Measurements from ENCODE around the gene AP5B1. TPM values are rescaled to one million over a fixed set of nuclear protein-coding genes. Genes with fewer than 3 reads are reported as not detected.

Gene AP5B1
- polyA plus RNA-seq, 1 experiment: 7.5 TPM

GRCh38 chr11:65777821-65778361 is 2.9 kb downstream of the AP5B1 start:
- DNase-seq (ENCODE audit: low read depth): no peak
- H3K27me3 ChIP-seq (ENCODE audit: control insufficient read depth, insufficient read depth, low read length): no peaks in the 10 kb centered on the region
- no peak overlapping the region for H3K4me3 ChIP-seq (ENCODE audit: low read depth, low read length)
- peaks cover 17% of the 10 kb centered on the region for H3K36me3 ChIP-seq (ENCODE audit: control insufficient read depth, insufficient read depth, low read length)
- POLR2A ChIA-PET: no interaction called here
- TF ChIP-seq, protein P1, sequence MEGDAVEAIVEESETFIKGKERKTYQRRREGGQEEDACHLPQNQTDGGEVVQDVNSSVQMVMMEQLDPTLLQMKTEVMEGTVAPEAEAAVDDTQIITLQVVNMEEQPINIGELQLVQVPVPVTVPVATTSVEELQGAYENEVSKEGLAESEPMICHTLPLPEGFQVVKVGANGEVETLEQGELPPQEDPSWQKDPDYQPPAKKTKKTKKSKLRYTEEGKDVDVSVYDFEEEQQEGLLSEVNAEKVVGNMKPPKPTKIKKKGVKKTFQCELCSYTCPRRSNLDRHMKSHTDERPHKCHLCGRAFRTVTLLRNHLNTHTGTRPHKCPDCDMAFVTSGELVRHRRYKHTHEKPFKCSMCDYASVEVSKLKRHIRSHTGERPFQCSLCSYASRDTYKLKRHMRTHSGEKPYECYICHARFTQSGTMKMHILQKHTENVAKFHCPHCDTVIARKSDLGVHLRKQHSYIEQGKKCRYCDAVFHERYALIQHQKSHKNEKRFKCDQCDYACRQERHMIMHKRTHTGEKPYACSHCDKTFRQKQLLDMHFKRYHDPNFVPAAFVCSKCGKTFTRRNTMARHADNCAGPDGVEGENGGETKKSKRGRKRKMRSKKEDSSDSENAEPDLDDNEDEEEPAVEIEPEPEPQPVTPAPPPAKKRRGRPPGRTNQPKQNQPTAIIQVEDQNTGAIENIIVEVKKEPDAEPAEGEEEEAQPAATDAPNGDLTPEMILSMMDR (IDR thresholded peaks at IDR 0.05; ENCODE audit: insufficient read depth, low read depth, low read length): no peak
- CTCF ChIA-PET: interaction anchor here (0.6 to 6.1 kb wide), 7 partner anchors 14 to 66 kb away, joined by 3 to 57 read pairs (median 20); partner anchors contain the start of genes KAT5 and RNASEH2C

GRCh38 chr11:65777241-65777640 is 3.5 kb downstream of the AP5B1 start:
- ChIA-PET CTCF (interaction anchor here (0.7 to 6.1 kb wide), 5 partner anchors 13 to 245 kb away, joined by 3 to 50 read pairs (median 5); partner anchors contain the start of gene KAT5), POLR2A (no interaction called here)
- TF ChIP-seq, protein P1 (IDR thresholded peaks at IDR 0.05; ENCODE audit: insufficient read depth, low read depth, low read length): no peak
- H3K27me3 ChIP-seq (ENCODE audit: control insufficient read depth, insufficient read depth, low read length): no peaks in the 10 kb centered on the region
- DNase-seq (ENCODE audit: low read depth): no peak
- H3K36me3 ChIP-seq (ENCODE audit: control insufficient read depth, insufficient read depth, low read length): peaks cover 17% of the 10 kb centered on the region
- no peak overlapping the region for H3K4me3 ChIP-seq (ENCODE audit: low read depth, low read length)

DNA sequence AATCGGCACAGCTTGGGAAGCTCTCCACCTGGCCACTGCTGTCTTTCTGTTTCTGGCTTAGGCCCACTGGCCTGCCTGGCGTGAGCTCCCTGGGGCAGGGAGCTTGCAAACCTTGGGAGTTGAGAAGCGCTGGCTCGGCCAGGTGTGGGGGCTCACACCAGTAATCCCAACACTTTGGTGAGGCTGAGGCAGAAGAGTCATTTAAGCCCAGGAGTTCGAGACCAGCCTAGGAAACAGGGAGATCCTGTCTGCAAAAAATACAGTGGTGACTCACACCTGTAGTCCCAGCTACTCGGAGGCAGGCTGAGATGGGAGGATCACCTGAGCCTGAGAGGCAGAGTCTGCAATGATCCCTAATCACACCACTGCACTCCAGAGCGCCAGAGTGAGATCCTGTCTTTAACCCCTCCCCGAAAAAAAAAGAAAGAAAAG is 4.0 kb downstream of the AP5B1 start:
- DNase-seq (ENCODE audit: low read depth): no peak
- H3K36me3 ChIP-seq (ENCODE audit: control insufficient read depth, insufficient read depth, low read length): peaks cover 17% of the 10 kb centered on the region
- CTCF ChIA-PET: interaction anchor here (0.7 to 6.1 kb wide), 5 partner anchors 8 to 246 kb away, joined by 3 to 50 read pairs (median 5); partner anchors contain the start of gene KAT5
- no peaks in the 10 kb centered on the region for H3K27me3 ChIP-seq (ENCODE audit: control insufficient read depth, insufficient read depth, low read length)
- TF ChIP-seq, protein P1 (IDR thresholded peaks at IDR 0.05; ENCODE audit: insufficient read depth, low read depth, low read length): no peak
- H3K4me3 ChIP-seq (ENCODE audit: low read depth, low read length): no peak overlapping the region
- POLR2A ChIA-PET: no interaction called here

- Histone ChIP-seq H3K27me3 (ENCODE audit: control insufficient read depth, insufficient read depth, low read length) (no peaks in the 10 kb centered on the region), H3K4me3 (ENCODE audit: low read depth, low read length) (no peak overlapping the region), H3K36me3 (ENCODE audit: control insufficient read depth, insufficient read depth, low read length) (peaks cover 17% of the 10 kb centered on the region)
- POLR2A ChIA-PET: interaction anchor here (0.6 kb wide), 1 partner anchor 138 kb away, joined by 3 read pairs; the partner anchor contains the start of gene SIPA1
- TF ChIP-seq, protein P1 (IDR thresholded peaks at IDR 0.05; ENCODE audit: insufficient read depth, low read depth, low read length): no peak
- CTCF ChIA-PET: interaction anchor here (0.7 to 6.1 kb wide), 5 partner anchors 9 to 246 kb away, joined by 3 to 50 read pairs (median 3); partner anchors contain the start of gene KAT5
- no peak for DNase-seq (ENCODE audit: low read depth)
These were observed 4.6 kb downstream of the AP5B1 start for GRCh38 chr11:65776196-65776595.

DNA sequence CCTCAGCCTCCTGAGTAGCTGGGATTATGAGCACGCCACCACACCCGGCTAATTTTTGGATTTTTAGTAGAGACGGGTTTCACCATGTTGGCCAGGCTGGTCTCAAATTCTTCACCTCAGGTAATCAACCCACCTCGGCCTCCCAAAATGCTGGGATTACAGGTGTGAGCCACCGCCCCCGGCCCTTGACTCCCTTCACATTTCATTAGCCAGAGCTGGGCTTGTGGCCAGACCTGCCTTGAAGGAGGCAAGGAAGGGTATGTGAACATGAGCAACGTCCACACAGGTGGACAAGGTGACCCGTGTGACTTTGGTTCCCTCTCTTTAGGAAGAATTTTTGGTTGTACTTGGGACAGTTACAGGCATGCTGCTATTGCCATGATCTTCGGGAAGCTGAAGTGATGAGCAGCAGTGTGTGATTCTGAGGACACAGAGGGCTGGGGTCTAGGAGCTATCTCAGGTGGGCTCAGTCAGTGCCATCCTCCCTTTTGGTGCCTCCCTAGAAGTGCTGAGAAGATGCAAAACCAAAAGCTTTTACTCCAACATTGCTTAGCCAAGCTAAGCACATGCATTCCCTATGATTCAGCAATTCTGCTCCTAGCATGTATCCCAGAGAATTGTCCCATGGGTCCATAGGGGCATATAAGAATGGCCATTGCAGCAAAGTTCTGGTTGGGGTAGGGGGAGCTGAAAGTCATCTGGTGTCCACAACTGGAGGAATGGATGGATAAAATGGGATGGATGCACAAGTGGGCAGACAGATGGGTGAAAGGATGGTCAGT is 6.1 kb downstream of the AP5B1 start:
- ChIA-PET CTCF (interaction anchor here (0.6 to 1.4 kb wide), 7 partner anchors 14 to 248 kb away, joined by 3 to 7 read pairs (median 3); partner anchors contain the start of gene KAT5), POLR2A (no interaction called here)
- peaks cover 18% of the 10 kb centered on the region for H3K36me3 ChIP-seq (ENCODE audit: control insufficient read depth, insufficient read depth, low read length)
- TF ChIP-seq, protein P1 (IDR thresholded peaks at IDR 0.05; ENCODE audit: insufficient read depth, low read depth, low read length): no peak
- no peak overlapping the region for H3K4me3 ChIP-seq (ENCODE audit: low read depth, low read length)
- no peak for DNase-seq (ENCODE audit: low read depth)
- no peaks in the 10 kb centered on the region for H3K27me3 ChIP-seq (ENCODE audit: control insufficient read depth, insufficient read depth, low read length)

Data from BJ (cell line).